Activated CD4-positive, CD25-positive, alpha-beta regulatory T cell treated with anti-CD3 and anti-CD28 coated beads, Interleukin-2, amount 50 U/mL, for 72 hours (primary cell): ENCODE measurements around the gene MAP4K4.
"Not testable (repeated sequence)": the region's sequence is repeated elsewhere in the genome, so short reads cannot be mapped to it uniquely, and the experiment has no call there.

Source experiments
- DNase-seq: peaks from one replicate; pipeline ENCODE4 v3.0.0; 2021

The MAP4K4 gene

GRCh38 chr2:101935764-101936163, 238.3 kb downstream of the MAP4K4 start:
- not testable (repeated sequence) for DNase-seq

- DNase-seq = no peak
Observed at GRCh38 chr2:101942851-101943250, 245.3 kb downstream of the MAP4K4 start.
